ENCODE data around the gene IRS1.

The IRS1 gene

GRCh38 chr2:226699321-226699720 lies 100.3 kb downstream of the IRS1 start:
- TF ChIP-seq CTCF (conservative IDR thresholded peaks at IDR 0.05; ENCODE audit: low read length): no peak; the same call in 1 of the 2 replicates
- DNase-seq (ENCODE audit: low read depth): peak; percentile 59
- H3K4me3 ChIP-seq (ENCODE audit: low read length): no peak overlapping the region

GRCh38 chr2:226698671-226699070 lies 100.9 kb downstream of the IRS1 start:
- no peak for DNase-seq (ENCODE audit: low read depth)
- no peak for TF ChIP-seq CTCF (conservative IDR thresholded peaks at IDR 0.05; ENCODE audit: low read length)
- H3K4me3 ChIP-seq (ENCODE audit: low read length): no peak overlapping the region

GRCh38 chr2:226694586-226695284 lies 104.9 kb downstream of the IRS1 start:
- no peak for DNase-seq (ENCODE audit: low read depth)
- TF ChIP-seq CTCF (conservative IDR thresholded peaks at IDR 0.05; ENCODE audit: low read length): no peak
- no peak overlapping the region for H3K4me3 ChIP-seq (ENCODE audit: low read length)

GRCh38 chr2:226694149-226694548 lies 105.5 kb downstream of the IRS1 start:
- no peak overlapping the region for H3K4me3 ChIP-seq (ENCODE audit: low read length)
- no peak for DNase-seq (ENCODE audit: low read depth)
- TF ChIP-seq CTCF (conservative IDR thresholded peaks at IDR 0.05; ENCODE audit: low read length): no peak

GRCh38 chr2:226693521-226693920 lies 106.1 kb downstream of the IRS1 start:
- DNase-seq (ENCODE audit: low read depth): no peak
- no peak for TF ChIP-seq CTCF (conservative IDR thresholded peaks at IDR 0.05; ENCODE audit: low read length)

GRCh38 chr2:226692521-226693126 lies 107.0 kb downstream of the IRS1 start:
- H3K4me3 ChIP-seq (ENCODE audit: low read length): no peak overlapping the region
- DNase-seq (ENCODE audit: low read depth): no peak
- no peak for TF ChIP-seq CTCF (conservative IDR thresholded peaks at IDR 0.05; ENCODE audit: low read length)

More at GRCh38 chr2:226693521-226693920, 106.1 kb downstream of the IRS1 start:
- no peak overlapping the region for H3K4me3 ChIP-seq (ENCODE audit: low read length)

GRCh38 chr2:226691255-226691654 lies 108.4 kb downstream of the IRS1 start:
- no peak for DNase-seq (ENCODE audit: low read depth)
- no peak for TF ChIP-seq CTCF (conservative IDR thresholded peaks at IDR 0.05; ENCODE audit: low read length)
- H3K4me3 ChIP-seq (ENCODE audit: low read length): no peak overlapping the region
